Type B pancreatic cell (in vitro differentiated cells): ENCODE data around the gene TTLL7. TPM values are rescaled to one million over a fixed set of nuclear protein-coding genes. Genes with fewer than 3 reads are reported as not detected.

ENCODE experiments used
- DNase-seq: peaks from one replicate; pipeline ENCODE4 v3.0.0; 2021; ENCODE audit warnings: mixed read lengths; ENCODE audit not compliant: unreplicated experiment; ENCODE audit errors: extremely low spot score
- H3K27ac Mint-ChIP-seq: 2 replicates; pipeline ENCODE4 v1.8.0; 2021; ENCODE audit warnings: mild to moderate bottlenecking, mixed read lengths
- H3K27me3 Mint-ChIP-seq: 2 replicates; pipeline ENCODE4 v1.8.0; 2021; ENCODE audit warnings: mixed read lengths
- H3K36me3 Mint-ChIP-seq: 2 replicates; pipeline ENCODE4 v1.8.0; 2021; ENCODE audit warnings: mixed read lengths
- H3K4me1 Mint-ChIP-seq: one replicate; pipeline ENCODE4 v1.8.0; 2021; ENCODE audit warnings: mixed read lengths; ENCODE audit not compliant: unreplicated experiment
- H3K4me3 Mint-ChIP-seq: 2 replicates; pipeline ENCODE4 v1.8.0; 2021; ENCODE audit warnings: mild to moderate bottlenecking, mixed read lengths
- H3K9me3 Mint-ChIP-seq: 2 replicates; pipeline ENCODE4 v1.8.0; 2021; ENCODE audit warnings: mixed read lengths
- CTCF ChIP-seq: fragments of 200-600 bp; sonication (generic); conservative IDR thresholded peaks from 2 replicates; pipeline ENCODE4 v1.5.0; 2021; ENCODE audit warnings: antibody characterized with exemption, mild to moderate bottlenecking
- total RNA-seq: library from RNA; stranded (reverse); gene quantifications from 2 replicates; pipeline ENCODE4 v1.2.1, GENCODE V29; 2021; ENCODE audit warnings: low replicate concordance

Gene TTLL7
- total RNA-seq, 1 donor from 2014 or later = 21.1 TPM

GRCh38 chr1:83882906-83883305 lies 116.0 kb downstream of the TTLL7 start:
- DNase-seq = no peak
- H3K4me3 Mint-ChIP-seq = no peak overlapping the region
- TF ChIP-seq CTCF = peak; percentile 53
- no peaks in the 10 kb centered on the region for H3K27me3 Mint-ChIP-seq
- no peaks in the 10 kb centered on the region for H3K4me1 Mint-ChIP-seq
- no peak overlapping the region for H3K27ac Mint-ChIP-seq
- no peaks in the 10 kb centered on the region for H3K9me3 Mint-ChIP-seq
- peaks cover 8% of the 10 kb centered on the region for H3K36me3 Mint-ChIP-seq

- Mint-ChIP-seq H3K9me3 (no peaks in the 10 kb centered on the region), H3K4me3 (no peak overlapping the region), H3K27me3 (no peaks in the 10 kb centered on the region), H3K4me1 (no peaks in the 10 kb centered on the region), H3K27ac (no peak overlapping the region), H3K36me3 (peaks cover 13% of the 10 kb centered on the region)
- TF ChIP-seq CTCF = no peak
- DNase-seq = no peak
Observed at GRCh38 chr1:83872515-83872914, 126.4 kb downstream of the TTLL7 start.

GRCh38 chr1:83864991-83865390 lies 133.9 kb downstream of the TTLL7 start:
- Mint-ChIP-seq H3K4me1 (no peaks in the 10 kb centered on the region), H3K36me3 (peaks cover 3% of the 10 kb centered on the region), H3K4me3 (no peak overlapping the region), H3K9me3 (no peaks in the 10 kb centered on the region), H3K27ac (no peak overlapping the region), H3K27me3 (peaks cover 8% of the 10 kb centered on the region)
- no peak for TF ChIP-seq CTCF
- DNase-seq = no peak

GRCh38 chr1:83860490-83861221 lies 138.3 kb downstream of the TTLL7 start:
- Mint-ChIP-seq H3K36me3 (no peaks in the 10 kb centered on the region), H3K27ac (peak overlapping the region; percentile 75), H3K4me1 (no peaks in the 10 kb centered on the region), H3K9me3 (no peaks in the 10 kb centered on the region), H3K4me3 (peak overlapping the region; percentile 82), H3K27me3 (peaks cover 10% of the 10 kb centered on the region)
- peak; percentile 78 for DNase-seq
- TF ChIP-seq CTCF = peak; percentile 72

- Mint-ChIP-seq H3K4me1 (no peaks in the 10 kb centered on the region), H3K36me3 (no peaks in the 10 kb centered on the region), H3K27me3 (peaks cover 10% of the 10 kb centered on the region), H3K4me3 (no peak overlapping the region), H3K9me3 (no peaks in the 10 kb centered on the region), H3K27ac (no peak overlapping the region)
- TF ChIP-seq CTCF = no peak
- no peak for DNase-seq
Observed at GRCh38 chr1:83857716-83858115, 141.2 kb downstream of the TTLL7 start.
